Cardiac fibroblast (primary cell): ENCODE results near the gene CPSF4L.
"Not testable (repeated sequence)": the region's sequence is repeated elsewhere in the genome, so short reads cannot be mapped to it uniquely, and the experiment has no call there.

Source experiments
- DNase-seq, 2 donors: peaks; one replicate each; pipeline versions ENCODE4 v3.0.0 to v3.0.0-alpha.2; 2010; ENCODE audit warnings: low read depth in 2 of 2
- H3K4me3 ChIP-seq, 2 donors: replicated peaks in 1 of 2; 1 replicate in 1 of 2; 2 replicates in 1 of 2; pipeline ENCODE4 v1.5.1; 2011; ENCODE audit warnings: low read depth in 2 of 2, low read length in 2 of 2, mild to moderate bottlenecking in 2 of 2, moderate library complexity in 1 of 2
- TF ChIP-seq, protein P1 (sequence below): IDR thresholded peaks from one replicate; pipeline ENCODE4 v1.5.1; 2011; ENCODE audit warnings: low read depth, mild to moderate bottlenecking, low read length, inconsistent platforms

The CPSF4L gene, protein sequence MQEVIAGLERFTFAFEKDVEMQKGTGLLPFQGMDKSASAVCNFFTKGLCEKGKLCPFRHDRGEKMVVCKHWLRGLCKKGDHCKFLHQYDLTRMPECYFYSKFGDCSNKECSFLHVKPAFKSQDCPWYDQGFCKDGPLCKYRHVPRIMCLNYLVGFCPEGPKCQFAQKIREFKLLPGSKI

DNA sequence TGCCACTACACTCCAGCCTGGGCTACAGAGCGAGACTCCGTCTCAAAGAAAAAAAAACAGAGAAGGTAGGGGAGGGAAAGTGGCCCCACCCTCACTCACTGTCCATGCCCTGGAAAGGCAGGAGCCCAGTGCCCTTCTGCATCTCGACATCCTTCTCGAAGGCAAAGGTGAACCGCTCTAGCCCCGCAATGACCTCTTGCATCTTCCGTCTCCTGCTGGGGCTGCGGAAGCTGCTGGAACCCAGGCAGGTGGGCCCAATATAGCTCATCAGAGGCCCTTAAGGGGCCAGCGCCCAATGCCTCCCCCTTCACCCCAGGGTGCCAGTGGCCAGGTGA lies at the start of gene CPSF4L:
TSS of gene CPSF4L (minus strand) at position 264 of the 335 bp plus-strand sequence. CDS start at position 202, 62 bp downstream.
- H3K4me3 ChIP-seq, result no peak within 1 kb of the TSS
- TF ChIP-seq, protein P1, sequence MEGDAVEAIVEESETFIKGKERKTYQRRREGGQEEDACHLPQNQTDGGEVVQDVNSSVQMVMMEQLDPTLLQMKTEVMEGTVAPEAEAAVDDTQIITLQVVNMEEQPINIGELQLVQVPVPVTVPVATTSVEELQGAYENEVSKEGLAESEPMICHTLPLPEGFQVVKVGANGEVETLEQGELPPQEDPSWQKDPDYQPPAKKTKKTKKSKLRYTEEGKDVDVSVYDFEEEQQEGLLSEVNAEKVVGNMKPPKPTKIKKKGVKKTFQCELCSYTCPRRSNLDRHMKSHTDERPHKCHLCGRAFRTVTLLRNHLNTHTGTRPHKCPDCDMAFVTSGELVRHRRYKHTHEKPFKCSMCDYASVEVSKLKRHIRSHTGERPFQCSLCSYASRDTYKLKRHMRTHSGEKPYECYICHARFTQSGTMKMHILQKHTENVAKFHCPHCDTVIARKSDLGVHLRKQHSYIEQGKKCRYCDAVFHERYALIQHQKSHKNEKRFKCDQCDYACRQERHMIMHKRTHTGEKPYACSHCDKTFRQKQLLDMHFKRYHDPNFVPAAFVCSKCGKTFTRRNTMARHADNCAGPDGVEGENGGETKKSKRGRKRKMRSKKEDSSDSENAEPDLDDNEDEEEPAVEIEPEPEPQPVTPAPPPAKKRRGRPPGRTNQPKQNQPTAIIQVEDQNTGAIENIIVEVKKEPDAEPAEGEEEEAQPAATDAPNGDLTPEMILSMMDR, result no peak
- no peak for DNase-seq

DNA sequence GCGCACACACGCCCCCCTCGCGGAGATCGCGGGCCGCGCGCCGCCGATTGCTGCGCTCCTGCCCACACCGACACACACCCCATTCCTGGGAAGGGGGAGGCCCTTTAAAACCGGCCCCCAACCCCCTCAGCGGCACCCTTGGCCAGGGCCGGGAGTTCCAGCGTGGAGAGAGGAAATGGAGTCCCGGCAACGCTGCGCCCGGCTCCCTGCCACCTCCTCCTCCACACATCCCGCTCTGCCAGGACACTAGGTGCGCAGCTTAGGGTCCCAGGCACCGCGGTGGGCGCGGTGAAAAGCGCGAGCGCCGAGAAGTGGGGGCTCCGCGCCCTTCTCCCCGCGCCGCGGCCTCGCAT lies 49.7 kb upstream of the CPSF4L start:
- TF ChIP-seq, protein P1, result no peak
- no peak for DNase-seq
- H3K4me3 ChIP-seq, result peak overlapping the region; percentile 99

DNA sequence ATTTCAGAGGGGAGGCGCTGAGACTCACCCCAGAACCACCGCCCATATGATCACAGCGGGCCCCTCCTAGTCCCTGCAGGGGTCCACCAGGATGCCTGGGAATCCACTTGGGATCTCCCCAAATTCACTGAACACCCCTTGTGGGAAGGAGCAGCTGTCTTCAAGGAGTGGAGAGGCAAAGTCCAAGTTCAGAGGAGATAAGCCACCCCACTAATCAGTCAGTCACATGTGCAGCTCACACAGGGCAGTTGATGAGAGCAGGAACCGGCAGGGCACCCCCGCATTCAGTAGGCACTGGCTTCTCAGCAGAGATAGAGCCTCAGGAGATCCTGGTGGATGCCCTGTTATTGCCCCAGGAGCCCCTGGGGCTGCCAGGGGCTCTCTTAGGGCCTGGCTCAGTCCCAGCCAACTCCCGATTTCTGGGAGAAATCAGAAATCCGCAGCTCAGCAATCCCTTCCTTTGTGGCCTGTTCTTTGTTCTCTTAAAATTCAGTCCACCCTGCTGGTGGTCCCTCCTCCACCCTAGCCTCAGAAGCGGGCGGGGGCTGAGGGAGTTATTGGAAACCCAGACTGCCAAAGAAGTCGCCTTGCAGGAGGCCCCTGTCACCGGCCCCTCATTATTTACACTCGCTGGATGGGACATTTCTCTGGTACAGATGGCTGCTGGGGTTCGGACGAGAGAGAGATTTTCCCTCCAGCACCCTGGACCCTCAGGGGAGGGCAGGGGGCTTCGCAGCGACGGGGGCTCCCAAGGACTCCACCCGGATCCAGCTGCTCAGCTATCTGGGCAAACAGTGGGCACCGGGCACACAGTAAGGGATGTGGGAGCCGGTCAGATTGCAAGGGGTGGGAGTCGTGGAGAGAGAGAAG lies 48.3 kb upstream of the CPSF4L start:
- DNase-seq, result peak in 1 of 2 donors; percentile 45
- TF ChIP-seq, protein P1, result no peak
- H3K4me3 ChIP-seq, result peak overlapping the region; percentile 99

DNA sequence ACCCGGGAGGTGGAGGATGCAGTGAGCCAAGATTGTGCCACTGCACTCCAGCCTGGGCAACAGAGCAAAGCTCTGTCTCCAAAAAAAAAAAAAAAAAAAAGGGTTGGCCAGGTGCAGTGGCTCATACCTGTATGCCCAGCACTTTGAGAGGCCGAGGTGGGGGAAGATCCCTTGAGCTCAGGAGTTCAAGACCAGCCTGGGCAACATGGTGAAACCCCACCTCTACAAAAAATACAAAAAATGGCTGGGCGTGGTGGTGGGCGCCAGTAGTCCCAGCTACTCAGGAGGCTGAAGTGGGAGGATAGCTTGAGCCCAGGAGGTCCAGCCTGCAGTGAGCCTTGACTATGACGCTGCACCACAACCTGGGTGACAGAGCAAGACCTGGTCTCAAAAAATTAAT lies 47.3 kb upstream of the CPSF4L start:
- peak overlapping the region; percentile 22 to 99 for H3K4me3 ChIP-seq

DNA sequence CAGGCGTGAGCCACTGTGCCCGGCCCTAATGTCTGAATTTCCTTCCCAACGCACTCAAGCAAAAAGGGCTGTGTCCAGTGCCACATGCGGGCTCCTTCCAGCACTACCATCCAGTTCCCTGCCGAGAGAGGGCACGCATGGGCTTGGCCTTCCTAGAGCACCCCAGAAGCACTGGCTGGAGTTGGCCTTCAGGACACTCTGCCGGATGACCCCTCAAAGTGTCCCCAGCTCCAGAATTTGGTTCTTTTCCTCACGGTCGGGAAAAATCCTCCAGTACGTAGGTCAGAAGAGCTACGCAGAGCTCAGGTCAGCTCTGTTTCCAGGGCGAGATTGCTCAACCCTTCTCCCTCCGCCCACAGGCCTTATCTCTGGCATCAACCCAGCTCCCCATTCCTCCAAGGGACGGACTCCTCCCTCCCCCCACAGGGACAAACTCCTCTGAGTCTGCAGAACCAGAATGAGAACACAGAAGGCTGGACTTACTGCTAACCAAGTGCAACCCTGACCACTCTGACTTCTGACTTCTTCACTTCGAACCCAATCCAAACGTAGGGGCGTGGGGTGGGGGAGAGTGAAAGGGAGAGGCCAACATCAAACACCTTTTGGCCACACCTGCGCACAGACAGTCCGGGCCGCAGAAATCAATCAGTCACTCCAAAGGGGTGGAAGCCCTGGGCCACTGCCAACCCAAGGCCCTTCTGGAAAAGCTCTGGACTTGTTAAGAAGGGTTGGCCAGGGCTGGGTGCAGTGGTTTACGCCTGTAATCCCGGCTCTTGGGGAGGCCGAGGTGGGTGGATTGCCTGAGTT lies 46.5 kb upstream of the CPSF4L start:
- TF ChIP-seq, protein P1, result no peak
- peak overlapping the region; percentile 22 to 30 for H3K4me3 ChIP-seq
- DNase-seq, result peak; percentile 82 to 97

More for the DNA sequence above, 47.3 kb upstream of the CPSF4L start:
- not testable (repeated sequence) for DNase-seq

DNA sequence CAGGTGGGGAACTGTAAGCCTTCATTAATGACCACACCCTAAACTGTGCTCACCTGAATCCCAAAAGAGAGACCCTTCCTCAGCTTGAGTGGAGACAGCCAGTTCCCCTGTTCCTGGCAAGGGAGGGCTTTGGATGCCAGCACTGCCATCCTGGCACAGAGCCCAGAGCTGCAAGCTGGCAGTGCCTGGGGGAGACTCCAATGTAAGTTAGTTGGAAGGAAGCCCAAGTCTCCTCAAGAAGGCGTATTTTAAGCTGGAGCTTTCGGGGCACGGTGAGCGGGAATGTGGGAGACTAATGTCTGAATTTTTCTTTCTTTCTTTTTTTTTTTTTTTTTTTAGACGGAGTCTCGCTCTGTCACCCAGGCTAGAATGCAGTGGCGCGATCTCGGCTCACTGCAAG lies 45.5 kb upstream of the CPSF4L start:
- TF ChIP-seq, protein P1, result no peak
- DNase-seq, result no peak
- H3K4me3 ChIP-seq, result no peak overlapping the region
